Neutrophil (primary cell): ENCODE results near the gene IFT22.

ENCODE experiments used
- H3K27ac ChIP-seq: fragments of 200-600 bp; sonication (generic); 2 replicates; pipeline ENCODE4 v1.5.1; 2016; ENCODE audit warnings: mild to moderate bottlenecking, moderate library complexity
- H3K27me3 ChIP-seq: fragments of 200-600 bp; sonication (generic); 2 replicates; pipeline ENCODE4 v1.6.0; 2016; ENCODE audit warnings: mild to moderate bottlenecking
- H3K36me3 ChIP-seq: fragments of 200-600 bp; sonication (generic); 2 replicates; pipeline ENCODE4 v1.5.1; 2017
- H3K4me1 ChIP-seq, 2 experiments: fragments of 200-600 bp in 1 of 2; sonication (generic) in 1 of 2; 1 replicate in 1 of 2; 2 replicates in 1 of 2; pipeline versions ENCODE4 v1.5.1 to v1.6.1; 2013 to 2016; ENCODE audit warnings: low read depth in 1 of 2, low read length in 1 of 2, mild to moderate bottlenecking in 1 of 2, moderate library complexity in 1 of 2; ENCODE audit not compliant: control insufficient read depth in 1 of 2, insufficient read depth in 1 of 2
- H3K4me3 ChIP-seq, 2 experiments: fragments of 200-600 bp in 1 of 2; sonication (generic) in 1 of 2; 1 replicate in 1 of 2; 2 replicates in 1 of 2; pipeline ENCODE4 v1.5.1; 2013 to 2016; ENCODE audit warnings: low read depth in 1 of 2, low read length in 1 of 2, mild to moderate bottlenecking in 1 of 2, moderate library complexity in 1 of 2
- H3K9me3 ChIP-seq: fragments of 200-600 bp; sonication (generic); 2 replicates; pipeline ENCODE4 v1.5.1; 2016
- CTCF ChIP-seq: fragments of 200-600 bp; sonication (generic); IDR thresholded peaks from 2 replicates; pipeline ENCODE4 v1.5.1; 2016; ENCODE audit warnings: antibody characterized with exemption

IFT22 gene

GRCh38 chr7:101321491-101322401 is at the start of gene IFT22:
IFT22 (minus strand) TSS chr7:101321812; CDS start chr7:101321709, 103 bp downstream.
- Histone ChIP-seq H3K27me3 (peaks cover 12% of the 10 kb centered on the region), H3K4me1 (peaks cover 5 to 8% of the 10 kb centered on the region in 2 experiments), H3K4me3 (peak within 1 kb of the TSS; percentile 68 to 72), H3K36me3 (no peaks in the 10 kb centered on the region), H3K27ac (no peak within 1 kb of the TSS), H3K9me3 (no peaks in the 10 kb centered on the region)
- TF ChIP-seq CTCF: no peak

GRCh38 chr7:101370836-101371235 is 49.2 kb upstream of the IFT22 start:
- Histone ChIP-seq H3K36me3 (no peaks in the 10 kb centered on the region), H3K4me1 (no peaks in the 10 kb centered on the region), H3K9me3 (no peaks in the 10 kb centered on the region), H3K27me3 (peaks cover 71% of the 10 kb centered on the region), H3K4me3 (no peak overlapping the region), H3K27ac (no peak overlapping the region)
- no peak for TF ChIP-seq CTCF

- no peaks in the 10 kb centered on the region for H3K9me3 ChIP-seq
- TF ChIP-seq CTCF: no peak
- H3K4me3 ChIP-seq: no peak overlapping the region
- H3K27me3 ChIP-seq: peaks cover 83% of the 10 kb centered on the region
- H3K36me3 ChIP-seq: no peaks in the 10 kb centered on the region
- peaks cover 5% of the 10 kb centered on the region in 2 experiments for H3K4me1 ChIP-seq
- no peak overlapping the region for H3K27ac ChIP-seq
Measured at GRCh38 chr7:101368422-101369165, 47.0 kb upstream of the IFT22 start.

- no peak overlapping the region for H3K4me3 ChIP-seq
- peaks cover 85% of the 10 kb centered on the region for H3K27me3 ChIP-seq
- TF ChIP-seq CTCF: no peak
- no peaks in the 10 kb centered on the region for H3K9me3 ChIP-seq
- no peak overlapping the region for H3K27ac ChIP-seq
- no peaks in the 10 kb centered on the region for H3K36me3 ChIP-seq
- H3K4me1 ChIP-seq: peaks cover 5 to 6% of the 10 kb centered on the region in 2 experiments
Measured at GRCh38 chr7:101367676-101368075, 46.1 kb upstream of the IFT22 start.

- no peak overlapping the region for H3K4me3 ChIP-seq
- peaks cover 5 to 6% of the 10 kb centered on the region in 2 experiments for H3K4me1 ChIP-seq
- H3K9me3 ChIP-seq: no peaks in the 10 kb centered on the region
- no peak for TF ChIP-seq CTCF
- H3K27ac ChIP-seq: no peak overlapping the region
- no peaks in the 10 kb centered on the region for H3K36me3 ChIP-seq
- H3K27me3 ChIP-seq: peaks cover 95% of the 10 kb centered on the region
Measured at GRCh38 chr7:101365956-101366355, 44.3 kb upstream of the IFT22 start.
